Left ventricle myocardium inferior (tissue), 1 donor: Measurements from ENCODE around the gene UBA52. TPM values are rescaled to one million over a fixed set of nuclear protein-coding genes. Genes with fewer than 3 reads are reported as not detected.
"Not testable (repeated sequence)": the region's sequence is repeated elsewhere in the genome, so short reads cannot be mapped to it uniquely, and the experiment has no call there.

Experiments
- DNase-seq: peaks from one replicate; pipeline ENCODE4 v3.0.0-alpha.2; 2020
- H3K27ac ChIP-seq: fragments of 200-600 bp; replicated peaks from 2 replicates; pipeline ENCODE4 v1.8.0; 2021
- H3K27me3 ChIP-seq: fragments of 200-600 bp; 2 replicates; pipeline ENCODE4 v1.8.0; 2021; ENCODE audit warnings: low read depth
- H3K36me3 ChIP-seq: fragments of 200-600 bp; 2 replicates; pipeline ENCODE4 v1.8.0; 2021
- H3K4me1 ChIP-seq: fragments of 200-600 bp; 2 replicates; pipeline ENCODE4 v1.8.0; 2021
- H3K4me3 ChIP-seq: fragments of 200-600 bp; 2 replicates; pipeline ENCODE4 v1.8.0; 2021; ENCODE audit warnings: mild to moderate bottlenecking, moderate library complexity
- H3K9me3 ChIP-seq: fragments of 200-600 bp; replicated peaks from 2 replicates; pipeline ENCODE4 v1.8.0; 2021
- CTCF ChIP-seq: fragments of 200-600 bp; IDR thresholded peaks from 2 replicates; pipeline ENCODE4 v1.8.0; 2021; ENCODE audit warnings: antibody characterized with exemption, mild to moderate bottlenecking, borderline replicate concordance
- intact Hi-C: fragments of 100-400 bp; cut with micrococcal nuclease; formaldehyde crosslinking; loops from one replicate; pipeline ENCODE4 v1.11.0; 2022
- total RNA-seq: library from RNA; stranded (reverse); fragmentation: NEBNext Ultra II Directional; extraction: Animal tissue kit (Norgen Biotek cat#: 25700); gene quantifications from one replicate; pipeline ENCODE4 v1.2.1, GENCODE V29; 2021
- donor health status: DM: no; HTN: yes; CAD: no; lungs with severe emphysema.

The UBA52 gene
- total RNA-seq, 1 donor from 2014 or later: 643 TPM

GRCh38 chr19:18589380-18590272, 18.0 kb downstream of the UBA52 start:
- intact Hi-C loops: loop anchor here (5.0 kb wide), 1 partner anchor 83 kb away; no protein-coding TSS in a partner anchor
- peak; percentile 28 for TF ChIP-seq CTCF
- Histone ChIP-seq H3K27me3 (no peaks in the 10 kb centered on the region), H3K36me3 (peaks cover 12% of the 10 kb centered on the region), H3K27ac (peak overlapping the region; percentile 97), H3K4me3 (peak overlapping the region; percentile 96), H3K9me3 (no peaks in the 10 kb centered on the region), H3K4me1 (peaks cover 43% of the 10 kb centered on the region)
- DNase-seq: peak; percentile 66

- no peak for DNase-seq
- intact Hi-C loops: loop anchor here (5.0 kb wide), 1 partner anchor 82 kb away; no protein-coding TSS in a partner anchor
- H3K4me3 ChIP-seq: peak overlapping the region; percentile 96
- H3K27me3 ChIP-seq: peaks cover 5% of the 10 kb centered on the region
- H3K9me3 ChIP-seq: no peaks in the 10 kb centered on the region
- H3K4me1 ChIP-seq: peaks cover 53% of the 10 kb centered on the region
- TF ChIP-seq CTCF: no peak
- peaks cover 12% of the 10 kb centered on the region for H3K36me3 ChIP-seq
- peak overlapping the region; percentile 97 for H3K27ac ChIP-seq
These were observed 18.9 kb downstream of the UBA52 start for GRCh38 chr19:18590273-18591272.

- H3K27ac ChIP-seq: no peak overlapping the region
- H3K4me1 ChIP-seq: peaks cover 60% of the 10 kb centered on the region
- no peak overlapping the region for H3K4me3 ChIP-seq
- peaks cover 18% of the 10 kb centered on the region for H3K27me3 ChIP-seq
- intact Hi-C loops: loop anchor here (5.0 kb wide), 1 partner anchor 80 kb away; no protein-coding TSS in a partner anchor
- DNase-seq: no peak
- no peaks in the 10 kb centered on the region for H3K9me3 ChIP-seq
- peaks cover 12% of the 10 kb centered on the region for H3K36me3 ChIP-seq
- TF ChIP-seq CTCF: no peak
These were observed 20.2 kb downstream of the UBA52 start for GRCh38 chr19:18591735-18592385.

GRCh38 chr19:18592732-18593131, 21.1 kb downstream of the UBA52 start:
- Histone ChIP-seq H3K36me3 (peaks cover 12% of the 10 kb centered on the region), H3K27me3 (peaks cover 25% of the 10 kb centered on the region), H3K4me1 (peaks cover 60% of the 10 kb centered on the region)
- H3K4me3 ChIP-seq, H3K27ac ChIP-seq, H3K9me3 ChIP-seq, DNase-seq: not testable (repeated sequence)
- intact Hi-C loops: loop anchor here (5.0 kb wide), 1 partner anchor 80 kb away; no protein-coding TSS in a partner anchor

- Histone ChIP-seq H3K4me1 (peaks cover 52% of the 10 kb centered on the region), H3K36me3 (peaks cover 12% of the 10 kb centered on the region), H3K4me3 (peak overlapping the region; percentile 60), H3K9me3 (no peaks in the 10 kb centered on the region), H3K27ac (peak overlapping the region; percentile 51), H3K27me3 (peaks cover 33% of the 10 kb centered on the region)
- no peak for DNase-seq
- TF ChIP-seq CTCF: no peak
- intact Hi-C loops: loop anchor here (5.0 kb wide), 1 partner anchor 79 kb away; no protein-coding TSS in a partner anchor
These were observed 21.9 kb downstream of the UBA52 start for GRCh38 chr19:18593367-18594095.
